ENCODE measurements around the gene CDRT4.
"Not testable (repeated sequence)": the region's sequence is repeated elsewhere in the genome, so short reads cannot be mapped to it uniquely, and the experiment has no call there.

Gene CDRT4

GRCh38 chr17:15452746-15453145 lies 14.7 kb downstream of the CDRT4 start:
- Mint-ChIP-seq H3K4me1 (no peaks in the 10 kb centered on the region), H3K4me3 (no peak overlapping the region), H3K36me3 (peaks cover 24% of the 10 kb centered on the region), H3K27me3 (no peaks in the 10 kb centered on the region), H3K9me3 (no peaks in the 10 kb centered on the region), H3K27ac (no peak overlapping the region)

GRCh38 chr17:15451680-15452079 lies 15.7 kb downstream of the CDRT4 start:
- Mint-ChIP-seq H3K9me3 (no peaks in the 10 kb centered on the region), H3K27ac (no peak overlapping the region), H3K27me3 (no peaks in the 10 kb centered on the region), H3K4me1 (no peaks in the 10 kb centered on the region), H3K36me3 (peaks cover 18% of the 10 kb centered on the region), H3K4me3 (no peak overlapping the region)

- Mint-ChIP-seq H3K27me3 (no peaks in the 10 kb centered on the region), H3K4me3 (no peak overlapping the region), H3K36me3 (peaks cover 4% of the 10 kb centered on the region), H3K27ac (no peak overlapping the region), H3K9me3 (no peaks in the 10 kb centered on the region), H3K4me1 (peaks cover 20% of the 10 kb centered on the region)
These were observed 18.9 kb downstream of the CDRT4 start for GRCh38 chr17:15448580-15448956.

DNA sequence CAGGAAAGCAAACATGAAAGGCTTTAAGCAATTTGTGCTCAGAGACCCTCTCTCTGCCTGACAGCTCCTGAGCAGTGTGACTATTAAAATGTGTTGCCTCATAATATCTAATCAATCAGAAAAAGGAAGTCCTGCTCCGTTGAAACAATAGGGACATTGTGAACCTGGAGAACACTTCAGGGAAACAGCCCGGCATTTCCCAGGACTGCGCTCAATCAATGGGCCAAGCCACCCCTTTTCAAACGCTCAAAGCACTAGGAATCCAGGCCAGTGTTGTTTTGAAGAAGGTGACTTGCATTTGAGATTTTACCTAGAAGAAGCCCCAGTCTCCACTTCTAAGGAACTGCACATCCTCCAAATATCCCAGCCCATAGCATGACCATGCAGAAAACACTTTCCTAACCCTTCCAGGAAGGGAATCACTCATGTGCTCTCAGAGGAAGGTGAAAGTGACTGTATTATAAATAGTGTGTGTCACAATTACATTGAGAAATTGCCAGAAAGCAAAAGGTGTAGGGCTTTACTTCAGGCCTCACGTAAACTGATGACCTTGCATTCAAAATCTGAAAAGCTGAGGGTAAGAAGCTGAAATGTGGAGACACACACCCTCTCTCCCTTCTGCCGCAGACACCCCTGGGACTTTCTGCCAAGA lies 19.4 kb downstream of the CDRT4 start:
- peaks cover 4% of the 10 kb centered on the region for H3K36me3 Mint-ChIP-seq
- no peaks in the 10 kb centered on the region for H3K9me3 Mint-ChIP-seq
- peaks cover 20% of the 10 kb centered on the region for H3K4me1 Mint-ChIP-seq
- H3K27ac Mint-ChIP-seq = no peak overlapping the region
- H3K4me3 Mint-ChIP-seq = no peak overlapping the region
- no peaks in the 10 kb centered on the region for H3K27me3 Mint-ChIP-seq

DNA sequence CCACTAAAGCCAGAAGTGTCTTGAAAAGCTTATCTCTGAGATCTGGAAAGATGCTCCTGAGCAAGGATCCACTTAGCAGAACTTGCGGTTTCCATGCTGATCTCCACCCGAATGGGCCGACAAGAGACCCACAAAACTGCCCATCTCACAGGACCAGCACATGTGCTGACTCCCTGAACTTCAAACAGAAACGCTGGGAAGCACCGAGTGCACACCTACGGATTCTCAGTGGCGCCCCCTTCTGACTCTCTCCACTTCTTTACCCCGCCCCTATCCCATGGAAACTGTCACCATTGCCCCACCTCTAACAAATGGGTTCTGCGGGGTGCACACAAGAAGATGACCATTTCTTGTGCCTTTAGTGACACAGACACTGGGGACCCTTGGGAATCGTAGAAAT lies 21.4 kb downstream of the CDRT4 start:
- peaks cover 20% of the 10 kb centered on the region for H3K4me1 Mint-ChIP-seq
- H3K27ac Mint-ChIP-seq = no peak overlapping the region
- H3K36me3 Mint-ChIP-seq = peaks cover 4% of the 10 kb centered on the region
- H3K9me3 Mint-ChIP-seq = no peaks in the 10 kb centered on the region
- no peaks in the 10 kb centered on the region for H3K27me3 Mint-ChIP-seq
- H3K4me3 Mint-ChIP-seq = no peak overlapping the region

- Mint-ChIP-seq H3K27ac (no peak overlapping the region), H3K9me3 (no peaks in the 10 kb centered on the region), H3K27me3 (no peaks in the 10 kb centered on the region), H3K36me3 (peaks cover 10% of the 10 kb centered on the region), H3K4me1 (peaks cover 20% of the 10 kb centered on the region), H3K4me3 (no peak overlapping the region)
These were observed 22.6 kb downstream of the CDRT4 start for GRCh38 chr17:15444805-15445204.

- Mint-ChIP-seq H3K27ac (no peak overlapping the region), H3K4me1 (peaks cover 20% of the 10 kb centered on the region), H3K9me3 (no peaks in the 10 kb centered on the region), H3K4me3 (no peak overlapping the region), H3K27me3 (no peaks in the 10 kb centered on the region), H3K36me3 (peaks cover 11% of the 10 kb centered on the region)
These were observed 24.9 kb downstream of the CDRT4 start for GRCh38 chr17:15442311-15443180.

DNA sequence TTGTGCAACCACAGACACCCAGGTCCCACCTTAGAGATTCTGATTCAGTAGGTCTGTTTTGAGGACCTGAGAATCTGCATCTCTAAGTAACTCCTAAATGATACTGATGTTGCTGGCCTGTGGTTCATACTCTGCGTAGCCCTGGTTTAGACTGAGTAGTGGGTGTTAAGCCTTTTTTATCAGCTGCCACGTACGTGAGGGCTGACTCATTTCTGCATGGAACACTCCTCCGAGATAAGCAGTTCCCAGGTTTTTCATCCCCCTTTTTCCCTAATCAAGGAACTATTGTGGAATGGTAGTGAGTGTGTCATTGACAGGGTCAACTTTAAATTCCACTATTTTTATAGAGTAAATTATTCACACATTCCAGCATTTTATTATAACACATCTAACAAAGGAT lies 26.1 kb downstream of the CDRT4 start:
- no peaks in the 10 kb centered on the region for H3K9me3 Mint-ChIP-seq

DNA sequence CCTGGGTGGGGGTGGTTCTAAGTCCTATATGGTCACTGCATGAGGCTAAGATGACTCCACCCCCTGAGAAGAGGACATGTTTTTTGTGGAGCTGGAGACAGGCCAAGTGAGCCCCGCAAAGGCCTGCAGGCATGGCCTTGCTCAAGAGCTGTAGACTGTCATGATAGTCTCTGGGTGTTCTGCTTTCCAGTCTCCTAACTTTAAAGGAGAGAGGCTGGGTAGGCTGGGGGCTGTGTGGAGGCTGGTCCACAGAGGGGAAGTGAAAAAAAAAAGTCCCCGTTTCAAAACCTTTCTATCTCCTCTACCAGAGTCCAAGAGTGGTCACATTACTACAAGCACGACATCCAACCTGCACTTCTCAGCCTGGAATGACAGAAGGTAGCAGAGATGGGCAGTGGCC lies 27.1 kb downstream of the CDRT4 start:
- Mint-ChIP-seq H3K9me3 (peaks cover 4% of the 10 kb centered on the region), H3K27ac (no peak overlapping the region), H3K36me3 (peaks cover 18% of the 10 kb centered on the region)

More for the DNA sequence above, 26.1 kb downstream of the CDRT4 start:
- H3K27me3 Mint-ChIP-seq = no peaks in the 10 kb centered on the region
- peaks cover 32% of the 10 kb centered on the region for H3K4me1 Mint-ChIP-seq
- peaks cover 16% of the 10 kb centered on the region for H3K36me3 Mint-ChIP-seq
- H3K27ac Mint-ChIP-seq = no peak overlapping the region
- H3K4me3 Mint-ChIP-seq = no peak overlapping the region

GRCh38 chr17:15439205-15439985 lies 28.0 kb downstream of the CDRT4 start:
- Mint-ChIP-seq H3K4me1 (peaks cover 24% of the 10 kb centered on the region), H3K36me3 (peaks cover 20% of the 10 kb centered on the region)
- not testable (repeated sequence) for H3K27ac Mint-ChIP-seq, H3K27me3 Mint-ChIP-seq, H3K9me3 Mint-ChIP-seq, H3K4me3 Mint-ChIP-seq

More for the DNA sequence above, 27.1 kb downstream of the CDRT4 start:
- H3K4me3 Mint-ChIP-seq = no peak overlapping the region
- no peaks in the 10 kb centered on the region for H3K27me3 Mint-ChIP-seq
- H3K4me1 Mint-ChIP-seq = peaks cover 33% of the 10 kb centered on the region

DNA sequence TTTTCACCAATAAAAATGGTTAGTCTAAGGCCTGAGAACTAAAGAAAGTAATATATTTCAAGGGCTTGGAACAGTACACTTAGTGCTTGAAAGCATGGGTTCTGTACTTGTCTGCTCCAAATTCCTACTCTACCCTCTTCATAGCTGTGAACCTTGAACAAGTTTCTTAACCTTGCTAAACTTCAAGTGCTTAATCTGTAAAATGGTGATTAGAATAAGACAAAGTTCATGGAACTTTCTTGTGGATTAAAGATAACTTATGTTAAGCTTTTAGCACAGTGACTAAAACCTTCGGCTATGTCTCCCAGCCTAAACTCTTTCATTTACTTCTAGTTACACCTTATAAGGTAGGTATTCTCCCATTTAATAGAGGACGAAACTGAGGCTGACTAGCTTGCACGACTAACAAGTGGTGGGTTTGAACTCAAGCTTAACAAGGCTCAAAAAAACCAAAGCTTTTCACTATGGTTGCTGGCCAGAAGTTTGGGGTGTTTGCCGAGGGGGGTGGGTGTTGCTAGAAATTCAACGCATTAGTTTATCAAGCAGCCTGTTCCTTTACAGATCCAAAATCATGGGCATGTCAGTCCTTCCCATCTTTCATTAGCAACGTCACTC lies 28.8 kb downstream of the CDRT4 start:
- peaks cover 20% of the 10 kb centered on the region for H3K4me1 Mint-ChIP-seq
- peaks cover 20% of the 10 kb centered on the region for H3K36me3 Mint-ChIP-seq
- no peak overlapping the region for H3K27ac Mint-ChIP-seq
- no peak overlapping the region for H3K4me3 Mint-ChIP-seq
- H3K9me3 Mint-ChIP-seq = peaks cover 4% of the 10 kb centered on the region
- H3K27me3 Mint-ChIP-seq = no peaks in the 10 kb centered on the region

- peaks cover 20% of the 10 kb centered on the region for H3K36me3 Mint-ChIP-seq
- H3K4me3 Mint-ChIP-seq = no peak overlapping the region
- H3K4me1 Mint-ChIP-seq = peaks cover 20% of the 10 kb centered on the region
- peak overlapping the region; percentile 55 for H3K27ac Mint-ChIP-seq
- peaks cover 4% of the 10 kb centered on the region for H3K9me3 Mint-ChIP-seq
- no peaks in the 10 kb centered on the region for H3K27me3 Mint-ChIP-seq
These were observed 30.2 kb downstream of the CDRT4 start for GRCh38 chr17:15437303-15437635.

- peaks cover 4% of the 10 kb centered on the region for H3K9me3 Mint-ChIP-seq
- peaks cover 20% of the 10 kb centered on the region for H3K36me3 Mint-ChIP-seq
- no peak overlapping the region for H3K4me3 Mint-ChIP-seq
- no peaks in the 10 kb centered on the region for H3K27me3 Mint-ChIP-seq
- H3K4me1 Mint-ChIP-seq = peaks cover 20% of the 10 kb centered on the region
- peak overlapping the region; percentile 55 for H3K27ac Mint-ChIP-seq
These were observed 30.7 kb downstream of the CDRT4 start for GRCh38 chr17:15436473-15437302.

DNA sequence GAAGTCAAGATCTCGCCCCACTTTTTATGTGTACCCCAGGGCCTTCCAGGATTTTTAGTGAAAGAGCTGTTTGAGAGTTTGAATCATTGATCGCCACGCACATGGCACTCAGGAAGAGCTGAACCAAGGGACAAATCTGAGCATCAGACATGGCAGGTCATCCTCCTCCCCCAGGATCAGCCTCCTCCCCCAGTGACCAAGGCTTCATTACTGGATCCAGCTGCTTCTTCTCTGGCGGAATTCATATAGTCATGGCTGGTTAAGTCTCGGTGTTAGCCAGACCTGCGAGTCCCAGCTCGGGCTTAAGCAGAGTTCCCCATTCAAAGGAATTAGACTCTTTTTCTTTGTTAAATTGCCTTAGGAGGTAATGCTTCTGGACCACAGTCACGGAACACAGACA lies 32.5 kb downstream of the CDRT4 start:
- Mint-ChIP-seq H3K4me3 (no peak overlapping the region), H3K27ac (no peak overlapping the region), H3K4me1 (peaks cover 20% of the 10 kb centered on the region), H3K27me3 (no peaks in the 10 kb centered on the region), H3K36me3 (peaks cover 15% of the 10 kb centered on the region), H3K9me3 (peaks cover 4% of the 10 kb centered on the region)
